Left lung (tissue), 10 donors: Measurements from ENCODE around the gene WNT10A. TPM values are rescaled to one million over a fixed set of nuclear protein-coding genes. Genes with fewer than 3 reads are reported as not detected.
A peak's percentile ranks its signal among the peaks of the same experiment; 100 is the strongest.
"Not testable (repeated sequence)": the region's sequence is repeated elsewhere in the genome, so short reads cannot be mapped to it uniquely, and the experiment has no call there.

Experiments
- ATAC-seq: fragments of 200-7000 bp; cut with Tn5 transposase; one replicate; pipeline ENCODE4 v1.9.1; 2020; ENCODE audit warnings: moderate library complexity
- DNase-seq, 4 donors: peaks; one replicate each; pipeline ENCODE4 v3.0.0-alpha.2; 2013 to 2020
- H3K27ac ChIP-seq, 2 donors: fragments of 200-600 bp; sonication (generic) in 1 of 2; one replicate each; pipeline versions ENCODE4 v1.5.0 to v1.8.0; 2020 to 2021
- H3K27me3 ChIP-seq, 2 donors: fragments of 200-600 bp; sonication (generic) in 1 of 2; one replicate each; pipeline versions ENCODE4 v1.5.0 to v1.8.0; 2020 to 2021
- H3K36me3 ChIP-seq, 2 donors: fragments of 200-600 bp; sonication (generic) in 1 of 2; one replicate each; pipeline versions ENCODE4 v1.5.0 to v1.8.0; 2020 to 2021
- H3K4me1 ChIP-seq, 2 donors: fragments of 200-600 bp; one replicate each; pipeline ENCODE4 v1.8.0; 2021
- H3K4me3 ChIP-seq, 2 donors: fragments of 200-600 bp; sonication (generic) in 1 of 2; one replicate each; pipeline versions ENCODE4 v1.5.0 to v1.8.0; 2020 to 2021; ENCODE audit warnings: mild to moderate bottlenecking in 1 of 2
- H3K9me3 ChIP-seq, 2 donors: fragments of 200-600 bp; sonication (generic) in 1 of 2; one replicate each; pipeline versions ENCODE4 v1.5.0 to v1.8.0; 2020 to 2021
- intact Hi-C, 2 donors: fragments of 100-400 bp; cut with DNase I; formaldehyde crosslinking; loops; one replicate each; pipeline versions ENCODE4 v1.11.2 to v1.14.2; 2022
- polyA plus RNA-seq, 6 donors: library from polyadenylated mRNA; unstranded; fragments of 120-200 nt; gene quantifications; one replicate each; pipeline ENCODE4 v1.2.1, GENCODE V29; 2013; ENCODE audit not compliant: insufficient read length in 6 of 6
- total RNA-seq, 2 donors: library from RNA; stranded (reverse); fragmentation: NEBNext Ultra II Directional; extraction: Animal tissue kit (Norgen Biotek cat#: 25700); gene quantifications; one replicate each; pipeline ENCODE4 v1.2.1, GENCODE V29; 2021
- TF ChIP-seq, protein P1 (sequence below), 2 donors: fragments of 200-600 bp; sonication (generic) in 1 of 2; IDR thresholded peaks; one replicate each; pipeline versions ENCODE4 v1.5.0 to v1.8.0; 2021; ENCODE audit warnings: antibody characterized with exemption in 2 of 2
- donor health status: DM: no; HTN: yes; CAD: no.
- donor health status: DM: no; HTN: no; CAD: no.

The WNT10A gene
- total and polyA plus RNA-seq, 8 donors, result 0.17 to 1.1 (median 0.38) TPM; not detected in 1

DNA sequence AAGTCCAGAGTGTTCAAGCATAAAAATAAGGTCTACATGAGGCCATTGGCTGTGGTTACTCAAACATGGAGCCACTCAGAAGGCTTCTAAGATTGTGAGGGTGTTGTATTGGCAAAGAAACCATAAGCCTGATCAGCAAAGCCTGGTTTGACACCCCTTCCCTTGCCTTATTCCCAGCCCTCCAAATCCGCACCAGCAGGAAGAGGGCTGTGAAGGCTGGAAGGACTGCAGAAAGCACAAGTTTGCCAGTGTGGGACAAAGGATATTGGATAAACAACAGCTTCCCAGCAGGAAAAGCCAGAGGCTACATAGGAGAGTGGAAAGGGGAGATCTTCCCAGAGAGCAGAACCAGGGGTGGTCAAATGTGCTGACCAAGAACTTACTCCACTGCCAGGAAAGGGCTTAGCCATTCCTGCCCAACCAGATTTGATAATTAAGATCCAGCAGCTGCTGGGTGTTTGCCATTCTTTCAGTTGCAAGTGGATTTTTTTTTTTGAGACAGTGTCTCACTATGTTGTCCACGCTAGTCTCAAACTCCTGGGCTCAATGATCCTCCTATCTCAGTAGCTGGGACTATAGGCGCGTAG lies 47.5 kb upstream of the WNT10A start:
- H3K9me3 ChIP-seq, result peaks cover 0 to 14% of the 10 kb centered on the region in 2 donors
- peaks cover 0 to 61% of the 10 kb centered on the region in 2 donors for H3K27me3 ChIP-seq
- intact Hi-C loops, result no loop called here
- H3K36me3 ChIP-seq, result no peaks in the 10 kb centered on the region
- H3K4me1 ChIP-seq, result no peaks in the 10 kb centered on the region
- DNase-seq (no peak), ATAC-seq (no peak)
- H3K4me3 ChIP-seq, result no peak overlapping the region
- no peak overlapping the region for H3K27ac ChIP-seq
- TF ChIP-seq, protein P1, sequence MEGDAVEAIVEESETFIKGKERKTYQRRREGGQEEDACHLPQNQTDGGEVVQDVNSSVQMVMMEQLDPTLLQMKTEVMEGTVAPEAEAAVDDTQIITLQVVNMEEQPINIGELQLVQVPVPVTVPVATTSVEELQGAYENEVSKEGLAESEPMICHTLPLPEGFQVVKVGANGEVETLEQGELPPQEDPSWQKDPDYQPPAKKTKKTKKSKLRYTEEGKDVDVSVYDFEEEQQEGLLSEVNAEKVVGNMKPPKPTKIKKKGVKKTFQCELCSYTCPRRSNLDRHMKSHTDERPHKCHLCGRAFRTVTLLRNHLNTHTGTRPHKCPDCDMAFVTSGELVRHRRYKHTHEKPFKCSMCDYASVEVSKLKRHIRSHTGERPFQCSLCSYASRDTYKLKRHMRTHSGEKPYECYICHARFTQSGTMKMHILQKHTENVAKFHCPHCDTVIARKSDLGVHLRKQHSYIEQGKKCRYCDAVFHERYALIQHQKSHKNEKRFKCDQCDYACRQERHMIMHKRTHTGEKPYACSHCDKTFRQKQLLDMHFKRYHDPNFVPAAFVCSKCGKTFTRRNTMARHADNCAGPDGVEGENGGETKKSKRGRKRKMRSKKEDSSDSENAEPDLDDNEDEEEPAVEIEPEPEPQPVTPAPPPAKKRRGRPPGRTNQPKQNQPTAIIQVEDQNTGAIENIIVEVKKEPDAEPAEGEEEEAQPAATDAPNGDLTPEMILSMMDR (IDR thresholded peaks at IDR 0.05), result no peak

GRCh38 chr2:218834685-218835084 lies 46.0 kb upstream of the WNT10A start:
- Histone ChIP-seq H3K27me3 (peaks cover 0 to 53% of the 10 kb centered on the region in 2 donors), H3K36me3 (no peaks in the 10 kb centered on the region), H3K4me3 (no peak overlapping the region), H3K27ac (no peak overlapping the region), H3K4me1 (peaks cover 0 to 10% of the 10 kb centered on the region in 2 donors), H3K9me3 (peaks cover 0 to 14% of the 10 kb centered on the region in 2 donors)
- DNase-seq (no peak), ATAC-seq (no peak)
- intact Hi-C loops, result no loop called here
- TF ChIP-seq, protein P1 (IDR thresholded peaks at IDR 0.05), result no peak

- TF ChIP-seq, protein P1 (IDR thresholded peaks at IDR 0.05), result no peak
- Histone ChIP-seq H3K4me1 (peaks cover 0 to 15% of the 10 kb centered on the region in 2 donors), H3K27me3 (peaks cover 0 to 36% of the 10 kb centered on the region in 2 donors), H3K27ac (no peak overlapping the region), H3K36me3 (no peaks in the 10 kb centered on the region), H3K9me3 (peaks cover 0 to 14% of the 10 kb centered on the region in 2 donors), H3K4me3 (no peak overlapping the region)
- ATAC-seq, result no peak
- intact Hi-C loops, result no loop called here
- DNase-seq, result no peak
Measured at GRCh38 chr2:218837495-218837894, 43.2 kb upstream of the WNT10A start.

DNA sequence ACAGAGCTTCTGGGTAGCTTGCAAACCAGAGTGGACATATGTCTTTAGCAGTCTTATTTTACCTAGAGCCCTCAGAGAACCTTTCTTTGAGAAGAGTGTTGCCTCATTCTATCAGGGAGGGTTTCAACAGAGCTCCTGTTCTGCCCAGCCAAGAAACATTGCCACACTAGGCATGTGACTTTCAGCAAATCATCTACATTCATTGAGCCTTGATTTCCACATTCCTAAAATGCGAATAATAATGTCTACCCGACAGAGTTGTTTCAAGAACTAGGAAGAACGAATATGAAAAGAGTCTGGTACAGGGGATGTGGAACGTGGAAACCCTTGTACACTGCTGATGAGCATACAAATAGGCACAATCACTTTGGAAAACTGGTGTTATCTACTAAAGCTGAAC lies 41.2 kb upstream of the WNT10A start:
- H3K27ac ChIP-seq, result peak overlapping the region in 1 of 2 donors; percentile 69
- H3K27me3 ChIP-seq, result peaks cover 0 to 19% of the 10 kb centered on the region in 2 donors
- DNase-seq (no peak), ATAC-seq (peak; percentile 53)
- TF ChIP-seq, protein P1 (IDR thresholded peaks at IDR 0.05), result no peak
- intact Hi-C loops, result no loop called here
- H3K4me3 ChIP-seq, result no peak overlapping the region
- H3K4me1 ChIP-seq, result peaks cover 0 to 15% of the 10 kb centered on the region in 2 donors
- no peaks in the 10 kb centered on the region for H3K36me3 ChIP-seq
- peaks cover 0 to 14% of the 10 kb centered on the region in 2 donors for H3K9me3 ChIP-seq

DNA sequence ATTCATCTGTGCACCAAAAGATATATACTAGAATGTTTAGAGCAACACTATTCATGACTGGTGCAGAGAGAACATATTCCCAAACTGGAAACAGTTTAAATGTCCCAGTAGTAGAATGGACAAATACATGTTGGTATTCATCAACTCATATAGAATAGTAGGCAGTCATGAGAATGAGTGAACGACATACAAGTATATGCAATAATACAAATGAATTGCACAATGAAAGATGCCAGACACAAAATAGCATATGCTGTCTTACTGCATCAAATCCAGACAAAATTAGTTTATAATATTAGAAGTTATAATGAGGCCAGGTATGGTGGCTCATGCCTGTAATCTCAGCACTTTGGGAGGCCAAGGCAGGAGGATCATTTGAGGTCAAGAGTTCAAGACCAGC lies 40.8 kb upstream of the WNT10A start:
- TF ChIP-seq, protein P1 (IDR thresholded peaks at IDR 0.05), result no peak
- ATAC-seq (no peak), DNase-seq (no peak)
- intact Hi-C loops, result loop anchor here in 1 of 2 donors (10.0 kb wide), 1 partner anchor 125 kb away; the partner anchor contains the start of gene TTLL4
- peaks cover 0 to 15% of the 10 kb centered on the region in 2 donors for H3K4me1 ChIP-seq
- no peaks in the 10 kb centered on the region for H3K36me3 ChIP-seq
- H3K4me3 ChIP-seq, result no peak overlapping the region
- H3K27me3 ChIP-seq, result peaks cover 0 to 14% of the 10 kb centered on the region in 2 donors
- H3K27ac ChIP-seq, result peak overlapping the region in 1 of 2 donors; percentile 69
- H3K9me3 ChIP-seq, result peaks cover 0 to 14% of the 10 kb centered on the region in 2 donors

- H3K27me3 ChIP-seq, result peaks cover 0 to 16% of the 10 kb centered on the region in 2 donors
- DNase-seq, H3K9me3 ChIP-seq, ATAC-seq, H3K27ac ChIP-seq, H3K4me3 ChIP-seq, H3K36me3 ChIP-seq: not testable (repeated sequence)
- H3K4me1 ChIP-seq, result peaks cover 0 to 13% of the 10 kb centered on the region in 2 donors
- intact Hi-C loops, result loop anchor here in 1 of 2 donors (10.0 kb wide), 1 partner anchor 130 kb away; the partner anchor contains the start of gene TTLL4
Measured at GRCh38 chr2:218844334-218844733, 36.3 kb upstream of the WNT10A start.

DNA sequence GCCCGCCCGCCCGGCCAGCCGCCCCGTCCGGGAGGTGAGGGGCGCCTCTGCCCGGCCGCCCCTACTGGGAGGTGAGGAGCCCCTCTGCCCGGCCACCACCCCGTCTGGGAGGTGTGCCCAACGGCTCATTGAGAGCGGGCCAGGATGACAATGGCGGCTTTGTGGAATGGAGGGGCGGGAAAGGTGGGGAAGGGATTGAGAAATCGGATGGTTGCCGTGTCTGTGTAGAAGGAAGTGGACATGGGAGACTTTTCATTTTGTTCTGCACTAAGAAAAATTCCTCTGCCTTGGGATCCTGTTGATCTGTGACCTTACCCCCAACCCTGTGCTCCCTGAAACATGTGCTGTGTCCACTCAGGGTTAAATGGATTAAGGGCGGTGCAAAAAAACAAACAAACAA lies 33.7 kb upstream of the WNT10A start:
- H3K4me1 ChIP-seq, H3K36me3 ChIP-seq, H3K4me3 ChIP-seq, ATAC-seq, DNase-seq, H3K9me3 ChIP-seq, H3K27ac ChIP-seq: not testable (repeated sequence)
- intact Hi-C loops, result loop anchor here in 1 of 2 donors (10.0 kb wide), 1 partner anchor 132 kb away; the partner anchor contains the start of gene TTLL4
- peaks cover 0 to 41% of the 10 kb centered on the region in 2 donors for H3K27me3 ChIP-seq
